T-cell (primary cell): ENCODE data around the gene FOCAD. TPM values are rescaled to one million over a fixed set of nuclear protein-coding genes. Genes with fewer than 3 reads are reported as not detected.

Source experiments
- ATAC-seq, 4 experiments: fragments of 200-7000 bp in 3 of 4; fragments of 150-1000 bp in 1 of 4; cut with Tn5 transposase; replicated peaks in 1 of 4; 1 replicate in 3 of 4; 2 replicates in 1 of 4; pipeline ENCODE4 v1.10.0; 2021; ENCODE audit warnings: moderate library complexity in 3 of 4, mild to moderate bottlenecking in 2 of 4, moderate number of reproducible peaks in 1 of 4
- CTCF ChIA-PET, 2 donors: fragments of 300-600 bp; sonication (Branson Sonifier 250); formaldehyde crosslinking; loops; one replicate each; lab custom pipeline; 2022; ENCODE audit warnings: antibody characterized with exemption in 2 of 2; lab: Charles Lee
- POLR2A ChIA-PET, 2 donors: fragments of 300-600 bp; sonication (Branson Sonifier 250); formaldehyde crosslinking; loops; one replicate each; lab custom pipeline; 2022; ENCODE audit warnings: antibody characterized with exemption in 2 of 2; lab: Charles Lee
- DNase-seq, 35 experiments: peaks; one replicate each; pipeline versions ENCODE4 v3.0.0 to v3.0.0-alpha.2; 2013 to 2023
- H3K27ac ChIP-seq: one replicate; pipeline ENCODE4 v1.5.1; 2013; ENCODE audit warnings: low read length
- H3K27me3 ChIP-seq, 2 experiments: replicated peaks in 1 of 2; 1 replicate in 1 of 2; 2 replicates in 1 of 2; pipeline versions ENCODE4 v1.6.1 to v1.7.0; 2013; ENCODE audit warnings: low read length in 1 of 2, mixed read lengths in 1 of 2; ENCODE audit not compliant: control insufficient read depth in 2 of 2, insufficient read depth in 2 of 2; ENCODE audit errors: extremely low read depth in 1 of 2
- H3K36me3 ChIP-seq, 2 donors: 1 replicate in 1 of 2; 2 replicates in 1 of 2; pipeline versions ENCODE4 v1.6.1 to v1.7.0; 2013; ENCODE audit warnings: low read length in 1 of 2; ENCODE audit not compliant: control insufficient read depth in 2 of 2, insufficient read depth in 1 of 2; ENCODE audit errors: extremely low read depth in 1 of 2
- H3K4me1 ChIP-seq, 2 experiments: 1 replicate in 1 of 2; 2 replicates in 1 of 2; pipeline versions ENCODE4 v1.6.1 to v1.7.0; 2013; ENCODE audit warnings: low read length in 2 of 2, mixed read lengths in 1 of 2; ENCODE audit not compliant: insufficient read depth in 2 of 2, control insufficient read depth in 1 of 2; ENCODE audit errors: extremely low read depth in 1 of 2
- H3K4me3 ChIP-seq, 2 donors: 1 replicate in 1 of 2; 2 replicates in 1 of 2; pipeline versions ENCODE4 v1.5.1 to v1.7.0; 2013; ENCODE audit warnings: mild to moderate bottlenecking in 2 of 2, low read length in 1 of 2, moderate library complexity in 1 of 2; ENCODE audit not compliant: control insufficient read depth in 1 of 2; ENCODE audit errors: extremely low read depth in 1 of 2
- H3K9me3 ChIP-seq: 2 replicates; pipeline ENCODE4 v1.7.0; 2013
- H3K27ac Mint-ChIP-seq, 2 donors: one replicate each; pipeline ENCODE4 v1.8.0; 2020 to 2021; ENCODE audit warnings: mild to moderate bottlenecking in 2 of 2, mixed read lengths in 2 of 2
- H3K27me3 Mint-ChIP-seq, 2 donors: one replicate each; pipeline ENCODE4 v1.8.0; 2021 to 2022; ENCODE audit warnings: mixed read lengths in 2 of 2
- H3K36me3 Mint-ChIP-seq: one replicate; pipeline ENCODE4 v1.8.0; 2021; ENCODE audit warnings: mixed read lengths
- H3K4me1 Mint-ChIP-seq, 3 donors: one replicate each; pipeline ENCODE4 v1.8.0; 2020 to 2022; ENCODE audit warnings: mixed read lengths in 3 of 3, mild to moderate bottlenecking in 1 of 3
- H3K4me3 Mint-ChIP-seq, 3 donors: one replicate each; pipeline ENCODE4 v1.8.0; 2020 to 2022; ENCODE audit warnings: mild to moderate bottlenecking in 3 of 3, mixed read lengths in 3 of 3, moderate library complexity in 3 of 3
- H3K9me3 Mint-ChIP-seq, 3 donors: one replicate each; pipeline ENCODE4 v1.8.0; 2020 to 2022; ENCODE audit warnings: mixed read lengths in 3 of 3
- WGBS: methylation state at CpG from one replicate; pipeline ENCODE4 v1.1.5; 2013; ENCODE audit warnings: missing lambda C conversion rate; ENCODE audit not compliant: insufficient coverage; 5-methylcytosine and 5-hydroxymethylcytosine counted together
- total RNA-seq, 35 experiments: library from RNA in 6 of 35; stranded (reverse) in 6 of 35; fragments of 120-200 nt in 1 of 35; gene quantifications; one replicate each; pipeline versions ENCODE4 v1.2.1 to v1.2.4 and lab custom pipeline; 2013 to 2026

The FOCAD gene
- total RNA-seq, 5 donors from 2014 or later (not counting 1 experiment from before 2014, with no cell fraction given), result 13.4 to 29.0 (median 21.3) TPM

- Mint-ChIP-seq H3K9me3 (no peaks in the 10 kb centered on the region), H3K36me3 (peaks cover 28% of the 10 kb centered on the region), H3K4me3 (no peak overlapping the region), H3K27ac (no peak overlapping the region), H3K27me3 (no peaks in the 10 kb centered on the region), H3K4me1 (no peaks in the 10 kb centered on the region)
- no peak for ATAC-seq
- Histone ChIP-seq H3K4me3 (no peak overlapping the region), H3K36me3 (no peaks in the 10 kb centered on the region), H3K27ac (no peak overlapping the region), H3K9me3 (no peaks in the 10 kb centered on the region), H3K27me3 (no peaks in the 10 kb centered on the region), H3K4me1 (no peaks in the 10 kb centered on the region)
- POLR2A ChIA-PET, result no interaction called here
- no CpG with 5 or more reads among the region's 1 CpG for WGBS
- no peak for DNase-seq
- CTCF ChIA-PET, result no interaction called here
Observed at GRCh38 chr9:20746967-20747366, 62.9 kb downstream of the FOCAD start.

- peaks cover 14% of the 10 kb centered on the region for H3K36me3 Mint-ChIP-seq
- H3K4me3 Mint-ChIP-seq, result no peak overlapping the region
- Histone ChIP-seq H3K9me3 (no peaks in the 10 kb centered on the region), H3K4me1 (no peaks in the 10 kb centered on the region), H3K36me3 (no peaks in the 10 kb centered on the region), H3K4me3 (no peak overlapping the region), H3K27me3 (no peaks in the 10 kb centered on the region), H3K27ac (no peak overlapping the region)
- DNase-seq (no peak), ATAC-seq (no peak)
- H3K27me3 Mint-ChIP-seq, result no peaks in the 10 kb centered on the region
- POLR2A ChIA-PET, result no interaction called here
- 100% methylated on average over 1 of the region's 1 CpG for WGBS
- H3K4me1 Mint-ChIP-seq, result no peaks in the 10 kb centered on the region
- H3K9me3 Mint-ChIP-seq, result no peaks in the 10 kb centered on the region
- no peak overlapping the region for H3K27ac Mint-ChIP-seq
- CTCF ChIA-PET, result no interaction called here
Observed at GRCh38 chr9:20749496-20750198, 65.6 kb downstream of the FOCAD start.

GRCh38 chr9:20753761-20754160, 69.7 kb downstream of the FOCAD start:
- ChIA-PET CTCF (no interaction called here), POLR2A (no interaction called here)
- Mint-ChIP-seq H3K27ac (no peak overlapping the region), H3K36me3 (peaks cover 16% of the 10 kb centered on the region), H3K4me1 (no peaks in the 10 kb centered on the region), H3K9me3 (peaks cover 0 to 3% (median 0%) of the 10 kb centered on the region in 3 donors), H3K4me3 (no peak overlapping the region), H3K27me3 (no peaks in the 10 kb centered on the region)
- Histone ChIP-seq H3K36me3 (no peaks in the 10 kb centered on the region), H3K9me3 (no peaks in the 10 kb centered on the region), H3K27ac (no peak overlapping the region), H3K4me1 (no peaks in the 10 kb centered on the region), H3K27me3 (no peaks in the 10 kb centered on the region), H3K4me3 (no peak overlapping the region)
- ATAC-seq (no peak), DNase-seq (no peak)
- WGBS, result no CpG with 5 or more reads among the region's 3 CpGs

GRCh38 chr9:20754556-20754955, 70.5 kb downstream of the FOCAD start:
- no peak overlapping the region for H3K4me3 ChIP-seq
- no peaks in the 10 kb centered on the region for H3K9me3 ChIP-seq
- Mint-ChIP-seq H3K27me3 (no peaks in the 10 kb centered on the region), H3K4me1 (no peaks in the 10 kb centered on the region), H3K27ac (no peak overlapping the region), H3K9me3 (peaks cover 0 to 3% (median 0%) of the 10 kb centered on the region in 3 donors), H3K36me3 (peaks cover 20% of the 10 kb centered on the region), H3K4me3 (no peak overlapping the region)
- no peaks in the 10 kb centered on the region for H3K36me3 ChIP-seq
- H3K4me1 ChIP-seq, result no peaks in the 10 kb centered on the region
- no peak for ATAC-seq
- no peak for DNase-seq
- POLR2A ChIA-PET, result no interaction called here
- no CpG with 5 or more reads among the region's 2 CpGs for WGBS
- CTCF ChIA-PET, result no interaction called here
- H3K27me3 ChIP-seq, result no peaks in the 10 kb centered on the region
- no peak overlapping the region for H3K27ac ChIP-seq

- no peaks in the 10 kb centered on the region for H3K9me3 ChIP-seq
- DNase-seq (no peak), ATAC-seq (no peak)
- peaks cover 48% of the 10 kb centered on the region for H3K36me3 Mint-ChIP-seq
- ChIA-PET CTCF (interaction anchor here in 1 of 2 donors (0.7 kb wide), 1 partner anchor 238 kb away, joined by 6 read pairs; no protein-coding TSS in a partner anchor), POLR2A (interaction anchor here in 1 of 2 donors (0.6 to 0.7 kb wide), 2 partner anchors 33 to 133 kb away, joined by 7 to 8 read pairs; no protein-coding TSS in a partner anchor)
- H3K27ac Mint-ChIP-seq, result no peak overlapping the region
- H3K4me3 Mint-ChIP-seq, result no peak overlapping the region
- no peak overlapping the region for H3K27ac ChIP-seq
- H3K4me1 Mint-ChIP-seq, result no peaks in the 10 kb centered on the region
- no peak overlapping the region for H3K4me3 ChIP-seq
- peaks cover 0 to 2% of the 10 kb centered on the region in 2 donors for H3K36me3 ChIP-seq
- H3K27me3 Mint-ChIP-seq, result no peaks in the 10 kb centered on the region
- H3K4me1 ChIP-seq, result no peaks in the 10 kb centered on the region
- peaks cover 0 to 3% (median 0%) of the 10 kb centered on the region in 3 donors for H3K9me3 Mint-ChIP-seq
- H3K27me3 ChIP-seq, result no peaks in the 10 kb centered on the region
- no CpG with 5 or more reads among the region's 3 CpGs for WGBS
Observed at GRCh38 chr9:20760246-20760891, 76.3 kb downstream of the FOCAD start.

GRCh38 chr9:20770947-20771346, 86.9 kb downstream of the FOCAD start:
- Histone ChIP-seq H3K4me1 (no peaks in the 10 kb centered on the region), H3K9me3 (no peaks in the 10 kb centered on the region), H3K4me3 (no peak overlapping the region), H3K27ac (no peak overlapping the region), H3K27me3 (no peaks in the 10 kb centered on the region), H3K36me3 (peaks cover 1 to 13% of the 10 kb centered on the region in 2 donors)
- Mint-ChIP-seq H3K4me3 (no peak overlapping the region), H3K27me3 (no peaks in the 10 kb centered on the region), H3K36me3 (peaks cover 51% of the 10 kb centered on the region), H3K4me1 (no peaks in the 10 kb centered on the region), H3K9me3 (peaks cover 0 to 6% (median 4%) of the 10 kb centered on the region in 3 donors), H3K27ac (no peak overlapping the region)
- ATAC-seq, result no peak
- POLR2A ChIA-PET, result interaction anchor here in 1 of 2 donors (0.5 kb wide), 1 partner anchor 86 kb away, joined by 3 read pairs; no protein-coding TSS in a partner anchor
- DNase-seq, result no peak
- CTCF ChIA-PET, result interaction anchor here in 1 of 2 donors (0.5 kb wide), 1 partner anchor 246 kb away, joined by 3 read pairs; no protein-coding TSS in a partner anchor
- WGBS, result 89% methylated on average over 1 of the region's 1 CpG
